NCI-H1417 treated with DMSO at 0.1 percent for 48 hours (cell line): ENCODE data around the gene ZNF563.
A peak's percentile ranks its signal among the peaks of the same experiment; 100 is the strongest.

Experiments used
- DNase-seq: peaks from one replicate; lab custom pipeline; 2025; lab: John Stamatoyannopoulos, UW

The ZNF563 gene

DNA sequence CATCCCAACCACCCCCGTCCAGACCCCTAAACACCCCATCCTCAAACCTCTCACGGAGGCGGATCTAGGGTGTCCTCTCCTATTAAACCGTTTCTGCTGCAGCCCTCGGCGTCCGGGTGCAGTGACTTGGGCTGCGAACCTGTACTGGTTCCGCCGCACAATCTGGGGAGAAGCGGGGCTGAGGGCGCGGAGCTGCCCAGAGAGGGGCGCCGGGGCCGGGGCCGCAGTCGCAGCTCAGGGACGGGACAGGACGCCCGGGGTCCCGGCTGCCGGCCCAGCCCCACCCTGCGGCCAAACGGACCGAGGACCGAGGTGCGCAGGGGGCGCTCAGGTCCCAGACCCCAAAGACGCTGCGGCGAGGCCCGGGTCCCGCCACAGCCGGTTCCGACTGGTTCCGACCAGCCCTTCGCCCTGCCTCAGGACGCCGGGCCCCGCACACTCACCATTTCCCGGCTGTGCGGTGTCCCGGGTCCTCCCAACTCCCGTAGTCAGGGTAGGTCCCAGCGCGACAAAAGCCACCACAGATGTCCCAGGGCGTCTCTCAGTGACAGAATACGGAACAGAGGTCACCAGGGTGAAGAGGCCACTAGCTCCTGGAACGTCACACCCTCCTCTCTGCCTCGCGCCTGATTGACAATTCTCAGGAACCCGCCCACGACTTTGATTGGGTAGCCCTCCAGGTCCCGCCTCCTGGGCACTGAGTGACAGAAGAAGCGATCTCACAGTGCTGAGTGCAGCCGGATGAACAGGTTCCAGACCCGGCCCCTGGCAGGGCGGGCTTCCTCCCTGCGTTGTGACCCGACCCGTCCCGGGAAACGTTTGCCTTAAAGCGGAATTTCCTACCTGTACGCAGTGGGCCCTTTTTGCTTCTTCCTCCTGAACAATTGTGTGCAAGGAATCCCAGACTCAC lies 38.9 kb downstream of the ZNF563 start, which contains the start of gene ZNF44:
ZNF44 (minus strand) TSS at position 635 of the 910 bp plus-strand sequence; CDS start at position 446, 189 bp downstream.
- peak; percentile 85 for DNase-seq

GRCh38 chr19:12293777-12294248 lies 39.6 kb downstream of the ZNF563 start:
- DNase-seq, result no peak

GRCh38 chr19:12289790-12290065 lies 43.7 kb downstream of the ZNF563 start:
- DNase-seq, result no peak

DNA sequence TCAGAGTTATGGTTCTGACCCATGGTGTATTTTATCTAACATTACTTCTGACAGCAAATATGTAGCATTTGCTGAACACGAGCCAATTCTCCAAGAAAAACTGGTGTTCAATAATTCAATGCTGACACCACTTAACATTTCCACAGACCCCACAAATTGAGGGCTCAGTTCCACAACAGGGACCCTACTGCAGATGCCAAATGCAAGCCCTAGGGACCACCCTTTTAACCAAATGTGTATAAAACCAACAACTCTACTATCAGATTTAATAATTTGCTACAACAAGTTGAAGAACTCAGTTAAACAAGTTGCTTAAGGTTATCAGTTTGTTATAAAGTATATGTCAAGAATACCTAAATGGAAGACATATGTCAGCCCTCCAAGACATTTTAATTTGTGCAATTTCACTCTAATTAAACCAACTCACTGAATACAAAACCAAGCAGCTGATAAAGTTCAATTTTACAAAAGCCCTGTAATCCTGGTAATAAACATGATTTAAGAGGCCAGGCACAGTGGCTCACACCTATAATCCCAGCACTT lies 45.4 kb downstream of the ZNF563 start:
- DNase-seq, result no peak

DNA sequence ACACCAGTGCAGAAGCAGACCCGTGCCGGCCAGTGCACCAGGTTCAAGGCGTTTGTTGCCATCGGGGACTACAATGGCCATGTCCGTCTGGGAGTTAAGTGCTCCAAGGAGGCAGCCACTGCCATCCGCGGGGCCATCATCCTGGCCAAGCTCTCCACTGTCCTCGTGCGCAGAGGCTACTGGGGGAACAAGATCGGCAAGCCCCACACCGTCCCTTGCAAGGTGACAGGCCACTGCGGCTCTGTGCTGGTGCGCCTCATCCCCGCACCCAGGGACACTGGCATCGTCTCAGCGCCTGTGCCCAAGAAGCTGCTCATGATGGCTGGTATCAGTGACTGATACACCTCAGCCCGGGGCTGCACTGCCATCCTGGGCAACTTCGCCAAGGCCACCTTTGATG lies 48.8 kb downstream of the ZNF563 start:
- DNase-seq, result no peak

GRCh38 chr19:12284226-12284625 lies 49.2 kb downstream of the ZNF563 start:
- DNase-seq, result no peak

GRCh38 chr19:12278713-12279112 lies 54.7 kb downstream of the ZNF563 start:
- DNase-seq, result no peak

GRCh38 chr19:12272980-12273901 lies 60.2 kb downstream of the ZNF563 start:
- DNase-seq, result no peak

DNA sequence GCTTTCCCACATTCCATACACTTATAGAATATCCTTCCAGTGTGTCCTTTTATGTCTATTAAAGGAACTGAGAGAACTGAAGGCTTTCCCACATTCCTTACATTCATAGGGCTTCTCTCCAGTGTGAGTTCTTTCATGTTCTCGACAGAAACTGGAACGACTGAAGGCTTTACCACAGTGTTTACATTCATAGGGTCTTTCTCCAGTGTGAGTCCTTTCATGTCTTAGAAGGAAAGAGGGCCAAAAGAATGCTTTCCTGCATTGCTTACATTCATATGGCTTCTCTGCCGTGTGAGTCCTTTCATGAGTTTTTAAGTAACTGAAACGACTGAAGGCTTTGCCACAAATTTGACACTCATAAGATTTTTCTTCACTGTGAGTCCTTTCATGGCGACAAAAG lies 61.0 kb downstream of the ZNF563 start:
- no peak for DNase-seq

GRCh38 chr19:12270854-12271253 lies 62.6 kb downstream of the ZNF563 start:
- no peak for DNase-seq
